H9 (cell line): ENCODE measurements around the gene WIF1. TPM values are rescaled to one million over a fixed set of nuclear protein-coding genes. Genes with fewer than 3 reads are reported as not detected.

ENCODE experiments used
- DNase-seq: peaks from one replicate; pipeline ENCODE4 v3.0.0-alpha.2; 2017
- H2AFZ ChIP-seq: one replicate; pipeline ENCODE4 v1.6.1; 2013; ENCODE audit warnings: mild to moderate bottlenecking, low read length, control low read depth, moderate library complexity
- H2AK5ac ChIP-seq: 2 replicates; pipeline ENCODE4 v1.6.1; 2013; ENCODE audit warnings: low read length, control low read depth, mixed read lengths; ENCODE audit not compliant: insufficient read length
- H2BK120ac ChIP-seq: one replicate; pipeline ENCODE4 v1.6.1; 2013; ENCODE audit warnings: low read depth, mild to moderate bottlenecking, low read length, control low read depth, inconsistent platforms; ENCODE audit not compliant: poor library complexity, severe bottlenecking
- H2BK12ac ChIP-seq: 2 replicates; pipeline ENCODE4 v1.6.1; 2013; ENCODE audit warnings: low read length, control low read depth, mixed read lengths, low read depth; ENCODE audit not compliant: insufficient read length
- H2BK15ac ChIP-seq: 2 replicates; pipeline ENCODE4 v1.6.1; 2013; ENCODE audit warnings: low read depth, low read length, control low read depth
- H2BK20ac ChIP-seq: one replicate; pipeline ENCODE4 v1.6.1; 2013; ENCODE audit warnings: low read depth, mild to moderate bottlenecking, low read length, control low read depth, inconsistent platforms; ENCODE audit not compliant: poor library complexity, severe bottlenecking
- H2BK5ac ChIP-seq: 2 replicates; pipeline ENCODE4 v1.6.1; 2013; ENCODE audit warnings: low read length, control low read depth, mixed read lengths; ENCODE audit not compliant: insufficient read length
- H3K14ac ChIP-seq: 2 replicates; pipeline ENCODE4 v1.6.1; 2013; ENCODE audit warnings: low read length, control low read depth; ENCODE audit not compliant: insufficient read depth
- H3K18ac ChIP-seq: 2 replicates; pipeline ENCODE4 v1.6.1; 2013; ENCODE audit warnings: low read depth, mild to moderate bottlenecking, mixed read lengths, low read length, control low read depth; ENCODE audit not compliant: insufficient read length
- H3K23ac ChIP-seq: 2 replicates; pipeline ENCODE4 v1.6.1; 2013; ENCODE audit warnings: low read length, control low read depth, mixed read lengths, low read depth; ENCODE audit not compliant: insufficient read length
- H3K23me2 ChIP-seq: 2 replicates; pipeline ENCODE4 v1.6.1; 2013; ENCODE audit warnings: low read depth, mild to moderate bottlenecking, mixed read lengths, low read length, control low read depth; ENCODE audit not compliant: insufficient read length, poor library complexity, severe bottlenecking
- H3K27ac ChIP-seq: 2 replicates; pipeline ENCODE4 v1.5.1; 2013; ENCODE audit warnings: low read length, control low read depth, mixed read lengths, low read depth; ENCODE audit not compliant: insufficient read length
- H3K27me3 ChIP-seq: 2 replicates; pipeline ENCODE4 v1.6.1; 2013; ENCODE audit warnings: low read length, control low read depth, inconsistent platforms; ENCODE audit not compliant: insufficient read depth
- H3K4ac ChIP-seq: 2 replicates; pipeline ENCODE4 v1.6.1; 2013; ENCODE audit warnings: low read depth, mild to moderate bottlenecking, control low read depth, inconsistent platforms, low read length, moderate library complexity
- H3K4me1 ChIP-seq: 2 replicates; pipeline ENCODE4 v1.6.1; 2013; ENCODE audit warnings: low read length, control low read depth, inconsistent platforms; ENCODE audit not compliant: insufficient read depth
- H3K4me2 ChIP-seq: 2 replicates; pipeline ENCODE4 v1.6.1; 2013; ENCODE audit warnings: low read length, control low read depth, mixed read lengths; ENCODE audit not compliant: insufficient read length, insufficient read depth
- H3K56ac ChIP-seq: 2 replicates; pipeline ENCODE4 v1.6.1; 2013; ENCODE audit warnings: low read depth, mild to moderate bottlenecking, mixed read lengths, low read length, control low read depth; ENCODE audit not compliant: insufficient read length
- H3K79me1 ChIP-seq: 2 replicates; pipeline ENCODE4 v1.6.1; 2013; ENCODE audit warnings: low read depth, mild to moderate bottlenecking, moderate library complexity, low read length, control low read depth, inconsistent platforms; ENCODE audit not compliant: insufficient read depth, poor library complexity, severe bottlenecking
- H3K79me2 ChIP-seq: 2 replicates; pipeline ENCODE4 v1.6.1; 2013; ENCODE audit warnings: low read length, control low read depth, inconsistent platforms; ENCODE audit not compliant: insufficient read depth
- H3K9ac ChIP-seq: 2 replicates; pipeline ENCODE4 v1.6.1; 2013; ENCODE audit warnings: low read length, control low read depth, mixed read lengths; ENCODE audit not compliant: insufficient read length; ENCODE audit errors: extremely low read depth
- H3K9me3 ChIP-seq: one replicate; pipeline ENCODE4 v1.6.1; 2013; ENCODE audit warnings: low read depth, low read length, inconsistent platforms; ENCODE audit not compliant: control insufficient read depth
- H3T11ph ChIP-seq: one replicate; pipeline ENCODE4 v1.6.1; 2013; ENCODE audit warnings: mild to moderate bottlenecking, low read length, control low read depth, inconsistent platforms
- H4K20me1 ChIP-seq: one replicate; pipeline ENCODE4 v1.6.1; 2013; ENCODE audit not compliant: control insufficient read depth, insufficient read length, insufficient read depth
- H4K5ac ChIP-seq: 2 replicates; pipeline ENCODE4 v1.6.1; 2013; ENCODE audit warnings: low read depth, mild to moderate bottlenecking, mixed read lengths, low read length, control low read depth; ENCODE audit not compliant: insufficient read length
- H4K8ac ChIP-seq: replicated peaks from 2 replicates; pipeline ENCODE4 v1.6.1; 2013; ENCODE audit warnings: low read length, control low read depth, mixed read lengths, low read depth; ENCODE audit not compliant: insufficient read length
- H4K91ac ChIP-seq: 2 replicates; pipeline ENCODE4 v1.6.1; 2013; ENCODE audit warnings: low read depth, mild to moderate bottlenecking, moderate library complexity, mixed read lengths, low read length, control low read depth; ENCODE audit not compliant: insufficient read length
- H3K27ac Mint-ChIP-seq, 3 experiments: 2 replicates in 2 of 3; 3 replicates in 1 of 3; pipeline ENCODE4 v1.8.0; 2020 to 2021; ENCODE audit warnings: mixed read lengths in 3 of 3, mild to moderate bottlenecking in 1 of 3, moderate library complexity in 1 of 3
- H3K27me3 Mint-ChIP-seq: 2 replicates; pipeline ENCODE4 v1.8.0; 2021; ENCODE audit warnings: low read depth, mild to moderate bottlenecking, moderate library complexity, mixed read lengths
- H3K36me3 Mint-ChIP-seq, 3 experiments: 2 replicates in 2 of 3; 3 replicates in 1 of 3; pipeline ENCODE4 v1.8.0; 2020 to 2021; ENCODE audit warnings: low read depth in 3 of 3, mixed read lengths in 3 of 3; ENCODE audit not compliant: insufficient read depth in 1 of 3
- H3K4me1 Mint-ChIP-seq, 2 experiments: 2 replicates each; pipeline ENCODE4 v1.8.0; 2020; ENCODE audit warnings: mixed read lengths in 2 of 2
- H3K4me3 Mint-ChIP-seq, 2 experiments: 2 replicates in 1 of 2; 3 replicates in 1 of 2; pipeline ENCODE4 v1.8.0; 2020 to 2021; ENCODE audit warnings: mild to moderate bottlenecking in 2 of 2, mixed read lengths in 2 of 2, moderate library complexity in 1 of 2
- H3K9me3 Mint-ChIP-seq, 2 experiments: 2 replicates in 1 of 2; 3 replicates in 1 of 2; pipeline ENCODE4 v1.8.0; 2020; ENCODE audit warnings: mild to moderate bottlenecking in 2 of 2, mixed read lengths in 2 of 2, moderate library complexity in 1 of 2
- WGBS: extraction: QIAGEN DNeasy Blood & Tissue Kit; methylation state at CpG from one replicate; pipeline ENCODE4 v1.1.7; 2013; ENCODE audit warnings: missing lambda C conversion rate, low lambda C conversion rate, mixed read lengths; ENCODE audit not compliant: insufficient read length; ENCODE audit errors: extremely low coverage; 5-methylcytosine and 5-hydroxymethylcytosine counted together
- total RNA-seq: library from RNA; stranded (reverse); gene quantifications from 2 replicates; pipeline ENCODE4 v1.2.1, GENCODE V29; 2021
- TF ChIP-seq, protein P1 (sequence below): fragments of 200-600 bp; sonication (generic); conservative IDR thresholded peaks from 3 replicates; pipeline ENCODE4 v1.8.0; 2021; ENCODE audit warnings: antibody characterized with exemption, mild to moderate bottlenecking

WIF1 gene
- total RNA-seq, 1 experiment from 2014 or later, result 0.98 TPM

GRCh38 chr12:65094722-65095121 lies 26.4 kb downstream of the WIF1 start:
- Histone ChIP-seq H3K27ac (no peak overlapping the region), H3K9me3 (no peaks in the 10 kb centered on the region), H2BK5ac (no peak overlapping the region), H4K8ac (no peak overlapping the region), H3K4ac (no peak overlapping the region), H4K5ac (no peak overlapping the region), H2AK5ac (no peak overlapping the region), H3K14ac (no peak overlapping the region), H3K23ac (no peak overlapping the region), H4K20me1 (no peaks in the 10 kb centered on the region), H4K91ac (no peak overlapping the region), H3K23me2 (no peaks in the 10 kb centered on the region), H2AFZ (no peak overlapping the region), H2BK120ac (no peak overlapping the region), H3K56ac (no peak overlapping the region), H3K79me1 (no peaks in the 10 kb centered on the region), H2BK15ac (no peak overlapping the region), H3K79me2 (no peaks in the 10 kb centered on the region), H2BK12ac (no peak overlapping the region), H3T11ph (no peak overlapping the region), H3K4me2 (no peak overlapping the region), H2BK20ac (no peak overlapping the region), H3K9ac (no peak overlapping the region), H3K4me1 (no peaks in the 10 kb centered on the region), H3K27me3 (no peaks in the 10 kb centered on the region), H3K18ac (no peak overlapping the region)
- Mint-ChIP-seq H3K27me3 (no peaks in the 10 kb centered on the region), H3K27ac (no peak overlapping the region), H3K4me3 (no peak overlapping the region), H3K36me3 (peaks cover 0 to 2% (median 0%) of the 10 kb centered on the region in 3 experiments; a peak in 1 of 7 replicates), H3K9me3 (no peaks in the 10 kb centered on the region), H3K4me1 (peaks cover 0 to 6% of the 10 kb centered on the region in 2 experiments; a peak in 1 of 4 replicates)
- no peak for DNase-seq
- TF ChIP-seq, protein P1, sequence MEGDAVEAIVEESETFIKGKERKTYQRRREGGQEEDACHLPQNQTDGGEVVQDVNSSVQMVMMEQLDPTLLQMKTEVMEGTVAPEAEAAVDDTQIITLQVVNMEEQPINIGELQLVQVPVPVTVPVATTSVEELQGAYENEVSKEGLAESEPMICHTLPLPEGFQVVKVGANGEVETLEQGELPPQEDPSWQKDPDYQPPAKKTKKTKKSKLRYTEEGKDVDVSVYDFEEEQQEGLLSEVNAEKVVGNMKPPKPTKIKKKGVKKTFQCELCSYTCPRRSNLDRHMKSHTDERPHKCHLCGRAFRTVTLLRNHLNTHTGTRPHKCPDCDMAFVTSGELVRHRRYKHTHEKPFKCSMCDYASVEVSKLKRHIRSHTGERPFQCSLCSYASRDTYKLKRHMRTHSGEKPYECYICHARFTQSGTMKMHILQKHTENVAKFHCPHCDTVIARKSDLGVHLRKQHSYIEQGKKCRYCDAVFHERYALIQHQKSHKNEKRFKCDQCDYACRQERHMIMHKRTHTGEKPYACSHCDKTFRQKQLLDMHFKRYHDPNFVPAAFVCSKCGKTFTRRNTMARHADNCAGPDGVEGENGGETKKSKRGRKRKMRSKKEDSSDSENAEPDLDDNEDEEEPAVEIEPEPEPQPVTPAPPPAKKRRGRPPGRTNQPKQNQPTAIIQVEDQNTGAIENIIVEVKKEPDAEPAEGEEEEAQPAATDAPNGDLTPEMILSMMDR, result no peak
- WGBS, result no CpG with 5 or more reads among the region's 2 CpGs
